Fibroblast of the aortic adventitia (primary cell): ENCODE measurements around the gene GGT7. TPM values are rescaled to one million over a fixed set of nuclear protein-coding genes. Genes with fewer than 3 reads are reported as not detected.
A peak's percentile ranks its signal among the peaks of the same experiment; 100 is the strongest.

ENCODE experiments used
- DNase-seq: peaks from one replicate; pipeline ENCODE4 v3.0.0-alpha.2; 2010; ENCODE audit warnings: low read depth
- H3K4me3 ChIP-seq: 2 replicates; pipeline ENCODE4 v1.5.1; 2011; ENCODE audit warnings: low read depth, mild to moderate bottlenecking, control low read depth, low read length, moderate library complexity
- CTCF ChIP-seq: IDR thresholded peaks from 2 replicates; pipeline ENCODE4 v1.5.1; 2011; ENCODE audit warnings: mild to moderate bottlenecking, low read length, control low read depth, inconsistent platforms; ENCODE audit not compliant: insufficient read depth
- total RNA-seq: library from RNA; depleted of rRNA; stranded (reverse); fragments of >200 nt; gene quantifications from 2 replicates; pipeline ENCODE4 v1.2.3, GENCODE V29; 2012; ENCODE audit warnings: low replicate concordance

The GGT7 gene
- total RNA-seq, 1 donor = 6.5 TPM

GRCh38 chr20:34843421-34843820 lies 29.2 kb downstream of the GGT7 start:
- DNase-seq = no peak
- no peak for TF ChIP-seq CTCF
- no peak overlapping the region for H3K4me3 ChIP-seq

- H3K4me3 ChIP-seq = no peak overlapping the region
- DNase-seq = no peak
- no peak for TF ChIP-seq CTCF
These were observed 30.5 kb downstream of the GGT7 start for GRCh38 chr20:34842143-34842542.

GRCh38 chr20:34834459-34834893 lies 38.2 kb downstream of the GGT7 start:
- H3K4me3 ChIP-seq = peak overlapping the region; percentile 46
- peak; percentile 26 for TF ChIP-seq CTCF
- DNase-seq = peak; percentile 59

GRCh38 chr20:34831936-34832335 lies 40.7 kb downstream of the GGT7 start:
- TF ChIP-seq CTCF = no peak
- H3K4me3 ChIP-seq = no peak overlapping the region
- no peak for DNase-seq

GRCh38 chr20:34829191-34829590 lies 43.5 kb downstream of the GGT7 start:
- TF ChIP-seq CTCF = no peak
- no peak overlapping the region for H3K4me3 ChIP-seq
- DNase-seq = no peak

GRCh38 chr20:34825530-34826362 lies 46.9 kb downstream of the GGT7 start, which contains the start of gene NCOA6:
Gene NCOA6, minus strand, starts transcription at chr20:34825651. Its CDS starts 43,296 bp downstream, at chr20:34782355.
- TF ChIP-seq CTCF = no peak
- H3K4me3 ChIP-seq = peak within 1 kb of the TSS; percentile 100
- peak; percentile 76 for DNase-seq
